Activated CD8-positive, alpha-beta T cell treated with anti-CD3 and anti-CD28 coated beads, Interleukin-2, amount 10 ng/mL, durations not matched to agents 7 days and 5 days (primary cell): ENCODE data around the gene HS3ST3A1. TPM values are rescaled to one million over a fixed set of nuclear protein-coding genes. Genes with fewer than 3 reads are reported as not detected.

Experiments
- ATAC-seq: fragments of 150-1000 bp; cut with Tn5 transposase; one replicate; pipeline ENCODE4 v1.10.0; 2021; ENCODE audit warnings: moderate library complexity
- CTCF ChIA-PET: fragments of 350-600 bp; sonication (Branson Sonifier 250); formaldehyde crosslinking; loops from one replicate; lab custom pipeline; 2021; ENCODE audit warnings: antibody characterized with exemption; lab: Charles Lee
- POLR2A ChIA-PET: fragments of 350-600 bp; sonication (Branson Sonifier 250); formaldehyde crosslinking; loops from one replicate; lab custom pipeline; 2021; ENCODE audit warnings: antibody characterized with exemption; lab: Charles Lee
- DNase-seq: peaks from one replicate; pipeline ENCODE4 v3.0.0-alpha.2; 2020
- H3K27ac Mint-ChIP-seq: one replicate; pipeline ENCODE4 v1.8.0; 2021; ENCODE audit warnings: mild to moderate bottlenecking, mixed read lengths
- H3K27me3 Mint-ChIP-seq: one replicate; pipeline ENCODE4 v1.8.0; 2021; ENCODE audit warnings: low read depth, mixed read lengths
- H3K36me3 Mint-ChIP-seq: one replicate; pipeline ENCODE4 v1.8.0; 2021; ENCODE audit warnings: low read depth, mixed read lengths
- H3K4me1 Mint-ChIP-seq: one replicate; pipeline ENCODE4 v1.8.0; 2021; ENCODE audit warnings: low read depth, mixed read lengths
- H3K4me3 Mint-ChIP-seq: one replicate; pipeline ENCODE4 v1.8.0; 2021; ENCODE audit warnings: mild to moderate bottlenecking, mixed read lengths
- H3K9me3 Mint-ChIP-seq: one replicate; pipeline ENCODE4 v1.8.0; 2022; ENCODE audit warnings: mixed read lengths; ENCODE audit not compliant: insufficient read depth
- total RNA-seq, 2 experiments: library from RNA; stranded (reverse); gene quantifications; one replicate each; pipeline ENCODE4 v1.2.3, GENCODE V29; 2021

The HS3ST3A1 gene
- total RNA-seq, 2 experiments from 2014 or later, result not detected

GRCh38 chr17:13631529-13631928, 29.8 kb upstream of the HS3ST3A1 start:
- H3K9me3 Mint-ChIP-seq, result no peaks in the 10 kb centered on the region
- POLR2A ChIA-PET, result no interaction called here
- no peak overlapping the region for H3K27ac Mint-ChIP-seq
- CTCF ChIA-PET, result no interaction called here
- H3K27me3 Mint-ChIP-seq, result peaks cover 4% of the 10 kb centered on the region
- H3K4me3 Mint-ChIP-seq, result no peak overlapping the region
- H3K4me1 Mint-ChIP-seq, result no peaks in the 10 kb centered on the region
- DNase-seq (no peak), ATAC-seq (no peak)
- no peaks in the 10 kb centered on the region for H3K36me3 Mint-ChIP-seq

DNA sequence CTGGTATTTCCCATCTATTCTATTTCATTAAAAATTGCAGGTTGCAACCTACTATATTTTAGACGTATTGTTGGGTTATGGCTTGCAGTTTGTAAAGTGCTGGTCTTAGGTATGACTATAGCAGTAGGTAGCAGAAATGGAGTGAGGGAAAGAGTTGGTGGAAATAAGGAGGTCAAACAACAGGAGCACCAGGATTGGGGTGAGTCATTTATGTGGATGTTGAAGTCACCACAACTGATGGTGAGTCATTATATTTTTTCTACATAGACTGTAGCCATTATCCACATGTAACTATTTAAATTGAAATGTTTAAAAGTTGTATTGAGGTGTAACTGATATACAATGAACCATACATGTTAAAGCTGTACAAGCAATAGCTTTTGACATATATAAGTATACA, 25.0 kb upstream of the HS3ST3A1 start:
- Mint-ChIP-seq H3K27me3 (peaks cover 9% of the 10 kb centered on the region), H3K27ac (no peak overlapping the region), H3K4me3 (no peak overlapping the region), H3K9me3 (no peaks in the 10 kb centered on the region), H3K36me3 (no peaks in the 10 kb centered on the region), H3K4me1 (no peaks in the 10 kb centered on the region)
- ChIA-PET CTCF (no interaction called here), POLR2A (no interaction called here)
- ATAC-seq (no peak), DNase-seq (no peak)

DNA sequence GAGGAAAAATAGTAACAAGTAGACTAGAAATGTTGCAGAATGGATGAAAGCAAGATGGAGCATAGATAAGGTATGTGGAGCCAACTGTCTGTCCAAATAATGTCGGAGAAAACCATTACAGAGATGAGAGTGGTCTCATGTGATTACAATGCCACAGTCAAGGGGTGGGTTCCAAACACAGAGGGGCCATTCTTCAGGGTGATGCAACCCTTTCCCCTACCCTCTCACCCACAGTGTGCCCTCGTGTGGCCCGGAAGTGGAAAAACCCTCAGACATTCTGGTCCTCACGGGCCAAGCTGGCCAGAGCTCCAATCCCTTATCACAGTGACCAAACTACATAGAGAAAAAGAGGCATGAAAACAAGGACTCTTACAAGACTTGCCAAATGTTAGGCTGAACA, 17.7 kb upstream of the HS3ST3A1 start:
- peaks cover 20% of the 10 kb centered on the region for H3K27me3 Mint-ChIP-seq
- no peak overlapping the region for H3K4me3 Mint-ChIP-seq
- ChIA-PET POLR2A (no interaction called here), CTCF (no interaction called here)
- no peaks in the 10 kb centered on the region for H3K4me1 Mint-ChIP-seq
- no peaks in the 10 kb centered on the region for H3K36me3 Mint-ChIP-seq
- no peak for ATAC-seq
- peaks cover 4% of the 10 kb centered on the region for H3K9me3 Mint-ChIP-seq
- DNase-seq, result no peak
- no peak overlapping the region for H3K27ac Mint-ChIP-seq

GRCh38 chr17:13616031-13616430, 14.3 kb upstream of the HS3ST3A1 start:
- no peaks in the 10 kb centered on the region for H3K4me1 Mint-ChIP-seq
- peaks cover 12% of the 10 kb centered on the region for H3K27me3 Mint-ChIP-seq
- H3K9me3 Mint-ChIP-seq, result peaks cover 5% of the 10 kb centered on the region
- DNase-seq (no peak), ATAC-seq (no peak)
- no peak overlapping the region for H3K27ac Mint-ChIP-seq
- H3K4me3 Mint-ChIP-seq, result no peak overlapping the region
- H3K36me3 Mint-ChIP-seq, result no peaks in the 10 kb centered on the region
- ChIA-PET CTCF (no interaction called here), POLR2A (interaction anchor here (1.0 kb wide), 1 partner anchor 9 kb away, joined by 3 read pairs; no protein-coding TSS in a partner anchor)

GRCh38 chr17:13609941-13610340, 8.2 kb upstream of the HS3ST3A1 start:
- POLR2A ChIA-PET, result interaction anchor here (0.6 kb wide), 1 partner anchor 1457 kb away, joined by 3 read pairs; no protein-coding TSS in a partner anchor
- Mint-ChIP-seq H3K4me1 (no peaks in the 10 kb centered on the region), H3K9me3 (peaks cover 5% of the 10 kb centered on the region), H3K27ac (no peak overlapping the region), H3K4me3 (no peak overlapping the region), H3K36me3 (no peaks in the 10 kb centered on the region), H3K27me3 (peaks cover 4% of the 10 kb centered on the region)
- DNase-seq (no peak), ATAC-seq (no peak)
- CTCF ChIA-PET, result no interaction called here

DNA sequence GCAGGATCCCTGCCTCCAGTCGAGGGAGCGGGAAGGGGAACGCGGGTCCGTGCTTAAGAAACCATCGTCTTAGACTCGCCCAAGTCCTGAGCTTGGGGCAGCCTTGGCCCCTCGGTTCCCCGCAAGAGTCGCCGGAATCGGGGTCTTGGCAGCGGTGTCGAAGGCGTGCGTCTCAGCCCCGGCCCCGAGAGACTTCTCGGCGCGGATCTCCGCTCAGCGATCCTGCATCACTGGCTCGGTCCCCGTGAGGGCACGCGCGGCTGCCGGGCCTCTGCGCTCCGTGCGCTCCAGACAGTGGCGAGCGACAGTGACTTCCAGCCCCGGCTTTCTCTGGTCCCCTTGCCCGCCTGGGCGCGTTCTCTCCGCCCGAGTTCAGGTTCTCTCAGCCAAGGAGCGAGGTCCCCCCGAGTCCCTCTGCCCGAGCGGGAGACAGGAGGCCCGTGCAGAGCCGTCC, 380 bp downstream of the HS3ST3A1 start:
- Mint-ChIP-seq H3K27me3 (peaks cover 57% of the 10 kb centered on the region), H3K4me1 (peaks cover 9% of the 10 kb centered on the region), H3K4me3 (peak overlapping the region; percentile 36), H3K9me3 (no peaks in the 10 kb centered on the region), H3K36me3 (no peaks in the 10 kb centered on the region), H3K27ac (no peak overlapping the region)
- ATAC-seq, result peak; percentile 44
- no peak for DNase-seq
- CTCF ChIA-PET, result no interaction called here
- POLR2A ChIA-PET, result no interaction called here

GRCh38 chr17:13600475-13601321, 1.0 kb downstream of the HS3ST3A1 start:
- POLR2A ChIA-PET, result no interaction called here
- no peak overlapping the region for H3K4me3 Mint-ChIP-seq
- peaks cover 9% of the 10 kb centered on the region for H3K4me1 Mint-ChIP-seq
- CTCF ChIA-PET, result no interaction called here
- no peaks in the 10 kb centered on the region for H3K36me3 Mint-ChIP-seq
- DNase-seq (no peak), ATAC-seq (no peak)
- H3K27me3 Mint-ChIP-seq, result peaks cover 58% of the 10 kb centered on the region
- H3K27ac Mint-ChIP-seq, result no peak overlapping the region
- H3K9me3 Mint-ChIP-seq, result no peaks in the 10 kb centered on the region

DNA sequence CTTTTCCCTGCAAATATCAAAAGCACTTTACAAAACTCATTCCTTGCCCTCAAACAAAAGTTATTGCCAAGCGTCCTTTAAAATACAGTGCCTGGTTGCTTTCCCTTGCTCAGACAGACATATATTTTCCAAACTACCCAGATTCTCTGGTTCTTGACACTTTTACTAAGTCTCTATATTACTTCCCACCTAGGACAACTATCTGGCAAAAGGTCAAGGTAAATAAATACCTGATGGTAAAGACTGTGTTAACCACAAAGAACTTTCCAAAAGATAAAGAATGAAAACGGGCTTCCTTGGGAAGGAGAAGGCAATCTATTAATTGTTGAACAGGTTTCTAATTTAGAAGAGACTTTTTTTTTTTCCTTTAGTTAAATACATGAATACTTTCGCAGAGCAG, 1.9 kb downstream of the HS3ST3A1 start:
- CTCF ChIA-PET, result no interaction called here
- POLR2A ChIA-PET, result no interaction called here
- Mint-ChIP-seq H3K9me3 (no peaks in the 10 kb centered on the region), H3K27me3 (peaks cover 58% of the 10 kb centered on the region), H3K27ac (no peak overlapping the region), H3K4me3 (no peak overlapping the region), H3K4me1 (peaks cover 11% of the 10 kb centered on the region), H3K36me3 (no peaks in the 10 kb centered on the region)
- DNase-seq (no peak), ATAC-seq (no peak)

GRCh38 chr17:13599168-13599577, 2.6 kb downstream of the HS3ST3A1 start:
- ATAC-seq (no peak), DNase-seq (no peak)
- no peak overlapping the region for H3K27ac Mint-ChIP-seq
- H3K4me1 Mint-ChIP-seq, result peaks cover 11% of the 10 kb centered on the region
- no peak overlapping the region for H3K4me3 Mint-ChIP-seq
- CTCF ChIA-PET, result interaction anchor here (1.1 to 5.9 kb wide), 2 partner anchors 697 to 703 kb away, joined by 3 to 62 read pairs; partner anchors contain the start of gene HS3ST3B1
- POLR2A ChIA-PET, result interaction anchor here (1.0 kb wide), 1 partner anchor 702 kb away, joined by 3 read pairs; the partner anchor contains the start of gene HS3ST3B1
- H3K27me3 Mint-ChIP-seq, result peaks cover 55% of the 10 kb centered on the region
- H3K9me3 Mint-ChIP-seq, result no peaks in the 10 kb centered on the region
- no peaks in the 10 kb centered on the region for H3K36me3 Mint-ChIP-seq

GRCh38 chr17:13598353-13599167, 3.2 kb downstream of the HS3ST3A1 start:
- no peaks in the 10 kb centered on the region for H3K9me3 Mint-ChIP-seq
- DNase-seq (no peak), ATAC-seq (no peak)
- ChIA-PET CTCF (interaction anchor here (0.6 to 5.9 kb wide), 4 partner anchors 53 to 704 kb away, joined by 3 to 62 read pairs (median 4); partner anchors contain the start of gene HS3ST3B1), POLR2A (interaction anchor here (1.0 kb wide), 1 partner anchor 702 kb away, joined by 3 read pairs; the partner anchor contains the start of gene HS3ST3B1)
- peaks cover 51% of the 10 kb centered on the region for H3K27me3 Mint-ChIP-seq
- H3K36me3 Mint-ChIP-seq, result no peaks in the 10 kb centered on the region
- H3K4me3 Mint-ChIP-seq, result no peak overlapping the region
- no peak overlapping the region for H3K27ac Mint-ChIP-seq
- H3K4me1 Mint-ChIP-seq, result peaks cover 11% of the 10 kb centered on the region

DNA sequence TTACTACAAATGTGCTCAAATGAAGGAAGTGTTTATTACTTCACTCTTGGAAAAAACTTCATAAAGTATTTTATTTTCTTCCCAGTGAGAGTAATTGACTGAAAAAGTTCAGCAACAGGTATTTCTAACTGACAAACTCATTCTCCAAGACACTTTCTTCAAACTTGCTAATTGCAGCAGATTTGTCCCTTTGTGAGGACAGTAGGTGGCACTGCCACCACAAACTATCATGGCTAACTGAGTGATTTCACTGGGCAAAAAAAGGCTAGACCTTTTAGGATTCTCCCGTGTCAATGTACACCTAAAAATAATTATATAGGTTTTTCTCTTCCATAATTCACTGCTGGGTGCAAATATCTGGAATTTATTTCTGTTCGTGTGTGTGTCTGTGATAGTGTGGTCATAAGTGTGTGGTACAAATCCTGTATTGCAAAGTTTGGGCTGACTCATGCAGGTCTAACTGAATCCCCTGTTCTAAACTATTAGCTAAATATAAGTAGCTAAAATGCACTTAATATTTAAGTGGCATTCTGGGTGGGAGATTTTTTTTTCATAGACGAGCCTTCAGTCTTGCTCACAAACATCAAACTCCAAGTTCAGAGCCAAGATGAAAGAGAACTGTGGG, 3.9 kb downstream of the HS3ST3A1 start:
- Mint-ChIP-seq H3K4me3 (no peak overlapping the region), H3K27ac (no peak overlapping the region), H3K27me3 (peaks cover 45% of the 10 kb centered on the region), H3K4me1 (peaks cover 11% of the 10 kb centered on the region), H3K9me3 (no peaks in the 10 kb centered on the region), H3K36me3 (no peaks in the 10 kb centered on the region)
- POLR2A ChIA-PET, result interaction anchor here (1.0 kb wide), 1 partner anchor 703 kb away, joined by 3 read pairs; the partner anchor contains the start of gene HS3ST3B1
- CTCF ChIA-PET, result interaction anchor here (0.6 to 5.9 kb wide), 5 partner anchors 54 to 1187 kb away, joined by 3 to 62 read pairs (median 4); partner anchors contain the start of gene HS3ST3B1
- no peak for ATAC-seq
- DNase-seq, result peak; percentile 46
